T-helper 17 cell (primary cell): ENCODE measurements around the gene FOLR2. TPM values are rescaled to one million over a fixed set of nuclear protein-coding genes. Genes with fewer than 3 reads are reported as not detected.
"Not testable (repeated sequence)": the region's sequence is repeated elsewhere in the genome, so short reads cannot be mapped to it uniquely, and the experiment has no call there.

ENCODE experiments used
- ATAC-seq: fragments of 150-1000 bp; cut with Tn5 transposase; 2 replicates; pipeline ENCODE4 v1.10.0; 2021; ENCODE audit warnings: mild to moderate bottlenecking, moderate library complexity
- DNase-seq, 3 donors: peaks; one replicate each; pipeline versions ENCODE4 v3.0.0 to v3.0.0-alpha.2; 2020 to 2021
- H3K9me3 ChIP-seq: one replicate; pipeline ENCODE4 v1.7.0; 2013; ENCODE audit warnings: low read length, mild to moderate bottlenecking; ENCODE audit not compliant: control insufficient read depth, poor library complexity, severe bottlenecking
- H3K27ac Mint-ChIP-seq: one replicate; pipeline ENCODE4 v1.8.0; 2022; ENCODE audit warnings: mild to moderate bottlenecking, moderate library complexity, mixed read lengths
- H3K27me3 Mint-ChIP-seq: one replicate; pipeline ENCODE4 v1.8.0; 2022; ENCODE audit warnings: mixed read lengths
- H3K36me3 Mint-ChIP-seq: one replicate; pipeline ENCODE4 v1.8.0; 2022; ENCODE audit warnings: low read depth, mixed read lengths
- H3K4me1 Mint-ChIP-seq: one replicate; pipeline ENCODE4 v1.8.0; 2022; ENCODE audit warnings: mild to moderate bottlenecking, mixed read lengths
- H3K4me3 Mint-ChIP-seq: one replicate; pipeline ENCODE4 v1.8.0; 2022; ENCODE audit warnings: mild to moderate bottlenecking, moderate library complexity, mixed read lengths
- total RNA-seq, 4 donors: library from RNA in 2 of 4; stranded (reverse) in 2 of 4; gene quantifications; one replicate each; pipeline ENCODE4 v1.2.3 and lab custom pipeline; 2022 to 2026

FOLR2 gene
- total RNA-seq (not detected), total RNA-seq (lab: John Stamatoyannopoulos, UW) (0 reads per million in 2 donors)

- Mint-ChIP-seq H3K27ac (no peak within 1 kb of the TSS), H3K4me1 (peaks cover 6% of the 10 kb centered on the region), H3K4me3 (no peak within 1 kb of the TSS), H3K27me3 (peaks cover 27% of the 10 kb centered on the region), H3K36me3 (peaks cover 5% of the 10 kb centered on the region)
- H3K9me3 ChIP-seq: no peaks in the 10 kb centered on the region
- no peak for ATAC-seq
- DNase-seq: no peak
Observed at GRCh38 chr11:72216638-72217037, at the start of gene FOLR2. Gene FOLR2, plus strand, starts transcription at chr11:72216794. Its CDS starts 1,791 bp downstream, at chr11:72218585.

GRCh38 chr11:72169046-72169555 lies 47.5 kb upstream of the FOLR2 start:
- DNase-seq, H3K27ac Mint-ChIP-seq, H3K4me1 Mint-ChIP-seq, H3K4me3 Mint-ChIP-seq, ATAC-seq, H3K9me3 ChIP-seq, H3K36me3 Mint-ChIP-seq: not testable (repeated sequence)
- H3K27me3 Mint-ChIP-seq: peaks cover 36% of the 10 kb centered on the region

GRCh38 chr11:72169754-72170153 lies 46.8 kb upstream of the FOLR2 start:
- H3K4me1 Mint-ChIP-seq, H3K4me3 Mint-ChIP-seq, DNase-seq, ATAC-seq, H3K27ac Mint-ChIP-seq, H3K36me3 Mint-ChIP-seq, H3K9me3 ChIP-seq: not testable (repeated sequence)
- peaks cover 36% of the 10 kb centered on the region for H3K27me3 Mint-ChIP-seq

- H3K27me3 Mint-ChIP-seq: peaks cover 24% of the 10 kb centered on the region
- not testable (repeated sequence) for H3K4me3 Mint-ChIP-seq, H3K27ac Mint-ChIP-seq, H3K36me3 Mint-ChIP-seq, H3K9me3 ChIP-seq, H3K4me1 Mint-ChIP-seq, ATAC-seq, DNase-seq
Observed at GRCh38 chr11:72172043-72172442, 44.6 kb upstream of the FOLR2 start.

- ATAC-seq (no peak), DNase-seq (no peak)
- H3K4me3 Mint-ChIP-seq: no peak overlapping the region
- H3K27me3 Mint-ChIP-seq: peaks cover 25% of the 10 kb centered on the region
- H3K9me3 ChIP-seq: no peaks in the 10 kb centered on the region
- H3K27ac Mint-ChIP-seq: no peak overlapping the region
- no peaks in the 10 kb centered on the region for H3K36me3 Mint-ChIP-seq
- H3K4me1 Mint-ChIP-seq: peaks cover 2% of the 10 kb centered on the region
Observed at GRCh38 chr11:72173291-72173690, 43.3 kb upstream of the FOLR2 start.

- no peak overlapping the region for H3K27ac Mint-ChIP-seq
- H3K27me3 Mint-ChIP-seq: peaks cover 21% of the 10 kb centered on the region
- no peak for ATAC-seq
- no peaks in the 10 kb centered on the region for H3K9me3 ChIP-seq
- no peaks in the 10 kb centered on the region for H3K36me3 Mint-ChIP-seq
- peaks cover 2% of the 10 kb centered on the region for H3K4me1 Mint-ChIP-seq
- no peak overlapping the region for H3K4me3 Mint-ChIP-seq
- no peak for DNase-seq
Observed at GRCh38 chr11:72174302-72175070, 42.1 kb upstream of the FOLR2 start.

- no peaks in the 10 kb centered on the region for H3K9me3 ChIP-seq
- H3K36me3 Mint-ChIP-seq: no peaks in the 10 kb centered on the region
- ATAC-seq (no peak), DNase-seq (no peak)
- no peak overlapping the region for H3K4me3 Mint-ChIP-seq
- no peak overlapping the region for H3K27ac Mint-ChIP-seq
- H3K27me3 Mint-ChIP-seq: peaks cover 28% of the 10 kb centered on the region
- no peaks in the 10 kb centered on the region for H3K4me1 Mint-ChIP-seq
Observed at GRCh38 chr11:72177656-72178055, 38.9 kb upstream of the FOLR2 start.

GRCh38 chr11:72179049-72179803 lies 37.4 kb upstream of the FOLR2 start:
- H3K27ac Mint-ChIP-seq: no peak overlapping the region
- peaks cover 2% of the 10 kb centered on the region for H3K36me3 Mint-ChIP-seq
- peaks cover 30% of the 10 kb centered on the region for H3K27me3 Mint-ChIP-seq
- H3K4me3 Mint-ChIP-seq: no peak overlapping the region
- ATAC-seq (no peak), DNase-seq (no peak)
- peaks cover 2% of the 10 kb centered on the region for H3K4me1 Mint-ChIP-seq
- no peaks in the 10 kb centered on the region for H3K9me3 ChIP-seq

GRCh38 chr11:72179804-72180396 lies 36.7 kb upstream of the FOLR2 start:
- Mint-ChIP-seq H3K36me3 (peaks cover 2% of the 10 kb centered on the region), H3K27ac (no peak overlapping the region), H3K4me1 (peaks cover 2% of the 10 kb centered on the region), H3K4me3 (no peak overlapping the region), H3K27me3 (peaks cover 30% of the 10 kb centered on the region)
- no peak for ATAC-seq
- no peaks in the 10 kb centered on the region for H3K9me3 ChIP-seq
- no peak for DNase-seq

GRCh38 chr11:72180892-72181552 lies 35.6 kb upstream of the FOLR2 start:
- H3K9me3 ChIP-seq, ATAC-seq, H3K36me3 Mint-ChIP-seq, DNase-seq, H3K4me3 Mint-ChIP-seq, H3K4me1 Mint-ChIP-seq, H3K27ac Mint-ChIP-seq: not testable (repeated sequence)
- H3K27me3 Mint-ChIP-seq: peaks cover 30% of the 10 kb centered on the region

- not testable (repeated sequence) for H3K27ac Mint-ChIP-seq, ATAC-seq, H3K4me3 Mint-ChIP-seq, H3K36me3 Mint-ChIP-seq, DNase-seq, H3K4me1 Mint-ChIP-seq, H3K9me3 ChIP-seq
- peaks cover 30% of the 10 kb centered on the region for H3K27me3 Mint-ChIP-seq
Observed at GRCh38 chr11:72181553-72181958, 35.0 kb upstream of the FOLR2 start.

GRCh38 chr11:72188267-72188666 lies 28.3 kb upstream of the FOLR2 start:
- H3K9me3 ChIP-seq: no peaks in the 10 kb centered on the region
- ATAC-seq (no peak), DNase-seq (no peak)
- Mint-ChIP-seq H3K27me3 (peaks cover 12% of the 10 kb centered on the region), H3K4me3 (no peak overlapping the region), H3K4me1 (peaks cover 8% of the 10 kb centered on the region), H3K27ac (peak overlapping the region; percentile 73), H3K36me3 (peaks cover 2% of the 10 kb centered on the region)
